ENCODE results near the gene ATG4C. TPM values are rescaled to one million over a fixed set of nuclear protein-coding genes. Genes with fewer than 3 reads are reported as not detected.
"Not testable (repeated sequence)": the region's sequence is repeated elsewhere in the genome, so short reads cannot be mapped to it uniquely, and the experiment has no call there.

Gene ATG4C
- total RNA-seq, 2 experiments from 2014 or later, result 14.6 to 15.9 TPM

DNA sequence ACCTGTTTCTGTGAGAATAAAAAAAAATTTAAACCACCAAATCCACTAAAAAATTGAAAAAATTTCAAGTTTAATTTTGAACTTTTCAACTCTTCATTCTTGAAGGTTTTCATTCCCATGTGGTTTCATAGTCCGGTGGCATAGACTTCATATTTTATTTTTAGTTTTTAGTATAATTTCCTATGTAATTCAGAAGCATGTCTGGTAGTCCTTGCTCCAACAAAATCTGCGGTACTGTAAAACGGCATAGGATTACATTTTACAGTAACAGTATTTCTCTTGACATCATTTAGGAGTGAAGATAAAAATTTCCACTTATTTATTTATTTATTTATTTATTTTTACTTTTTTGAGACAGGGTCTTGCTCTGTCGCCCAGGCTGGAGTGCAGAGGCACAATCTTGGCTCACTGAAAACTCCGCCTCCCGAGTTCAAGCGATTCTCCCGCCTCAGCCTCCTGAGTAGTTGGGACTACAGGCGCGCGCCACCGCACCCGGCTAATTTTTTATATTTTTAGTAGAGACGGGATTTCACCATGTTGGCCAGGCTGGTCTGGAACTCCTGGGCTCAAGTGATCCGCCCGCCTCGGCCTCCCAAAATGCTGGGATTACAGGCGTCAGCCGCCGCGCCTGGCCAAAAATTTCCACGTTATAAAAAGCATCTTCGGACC lies 1.3 kb upstream of the ATG4C start:
- H3K4me1 Mint-ChIP-seq (ENCODE audit: low read depth); H3K27me3 Mint-ChIP-seq; H3K36me3 Mint-ChIP-seq; H3K4me3 Mint-ChIP-seq; POLR2A ChIA-PET; DNase-seq; H3K9me3 Mint-ChIP-seq; H3K27ac Mint-ChIP-seq: not testable (repeated sequence)
- CTCF ChIA-PET, result interaction anchor here (1.9 kb wide), 1 partner anchor 37 kb away, joined by 4 read pairs; no protein-coding TSS in a partner anchor
- intact Hi-C loops (cut with micrococcal nuclease), result loop anchor here (5.0 kb wide), 3 partner anchors 330 to 1055 kb away; partner anchors contain the start of genes ALG6 and TM2D1

DNA sequence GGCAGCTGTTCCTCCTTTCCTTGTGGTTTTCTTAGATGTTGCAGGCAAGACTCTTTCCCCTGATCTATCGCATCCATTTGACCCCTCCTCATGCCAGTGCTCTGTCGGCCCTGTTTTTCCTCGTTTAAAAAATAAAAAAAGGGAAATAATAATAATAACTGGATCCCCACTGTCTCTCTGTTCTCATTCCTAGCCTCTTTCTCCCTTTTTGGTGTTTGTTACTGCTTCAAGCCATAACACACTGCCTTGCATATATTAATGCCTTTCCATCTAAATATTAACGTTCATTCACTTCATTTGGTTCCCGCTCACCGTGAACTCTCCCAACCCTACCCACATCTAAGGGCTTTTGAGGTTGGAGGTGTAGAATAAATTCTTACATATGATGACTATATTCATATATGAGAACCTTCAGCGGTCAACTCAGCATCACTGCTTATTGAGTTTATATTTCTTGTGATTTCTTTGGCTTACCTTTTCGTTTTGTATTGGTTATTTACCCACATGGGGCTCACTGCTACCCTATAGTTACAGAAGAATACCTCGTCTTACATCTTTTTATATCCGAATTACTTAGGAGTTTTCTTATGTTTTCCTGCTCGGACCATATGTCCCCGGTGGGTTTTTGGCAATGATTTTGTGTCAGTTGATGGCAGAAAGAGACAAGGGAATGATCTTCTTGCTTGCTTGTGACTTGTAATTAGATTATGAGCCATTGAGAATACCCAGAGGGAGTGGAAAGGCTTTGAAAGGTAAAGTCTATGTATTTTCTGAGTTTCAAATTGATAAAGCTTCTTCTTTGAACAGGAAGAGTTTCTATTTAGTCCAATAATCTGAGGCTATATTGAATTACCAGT lies 805 bp downstream of the ATG4C start:
- CTCF ChIA-PET, result interaction anchor here (1.1 kb wide), 1 partner anchor 38 kb away, joined by 3 read pairs; no protein-coding TSS in a partner anchor
- no peaks in the 10 kb centered on the region for H3K27me3 Mint-ChIP-seq
- H3K36me3 Mint-ChIP-seq, result peaks cover 1% of the 10 kb centered on the region
- intact Hi-C loops (cut with micrococcal nuclease), result loop anchor here (1.0 to 5.0 kb wide), 5 partner anchors 95 to 1057 kb away; partner anchors contain the start of genes ALG6 and TM2D1
- no peak overlapping the region for H3K4me3 Mint-ChIP-seq
- DNase-seq, result peak; percentile 19
- no peaks in the 10 kb centered on the region for H3K9me3 Mint-ChIP-seq
- H3K4me1 Mint-ChIP-seq (ENCODE audit: low read depth), result peaks cover 11% of the 10 kb centered on the region
- POLR2A ChIA-PET, result interaction anchor here (1.0 kb wide), 1 partner anchor 349 kb away, joined by 4 read pairs; no protein-coding TSS in a partner anchor
- H3K27ac Mint-ChIP-seq, result no peak overlapping the region

GRCh38 chr1:62790716-62791115 lies 6.8 kb downstream of the ATG4C start:
- no peaks in the 10 kb centered on the region for H3K27me3 Mint-ChIP-seq
- peaks cover 11% of the 10 kb centered on the region for H3K4me1 Mint-ChIP-seq (ENCODE audit: low read depth)
- ChIA-PET POLR2A (no interaction called here), CTCF (no interaction called here)
- DNase-seq, result no peak
- H3K4me3 Mint-ChIP-seq, result no peak overlapping the region
- H3K36me3 Mint-ChIP-seq, result peaks cover 3% of the 10 kb centered on the region
- intact Hi-C loops (cut with micrococcal nuclease), result no loop called here
- no peaks in the 10 kb centered on the region for H3K9me3 Mint-ChIP-seq
- no peak overlapping the region for H3K27ac Mint-ChIP-seq

- no peaks in the 10 kb centered on the region for H3K27me3 Mint-ChIP-seq
- ChIA-PET POLR2A (no interaction called here), CTCF (no interaction called here)
- no peak overlapping the region for H3K4me3 Mint-ChIP-seq
- peaks cover 3% of the 10 kb centered on the region for H3K36me3 Mint-ChIP-seq
- no peak for DNase-seq
- H3K27ac Mint-ChIP-seq, result no peak overlapping the region
- intact Hi-C loops (cut with micrococcal nuclease), result no loop called here
- H3K4me1 Mint-ChIP-seq (ENCODE audit: low read depth), result no peaks in the 10 kb centered on the region
- H3K9me3 Mint-ChIP-seq, result no peaks in the 10 kb centered on the region
These were observed 10.1 kb downstream of the ATG4C start for GRCh38 chr1:62794053-62794452.

GRCh38 chr1:62796221-62796620 lies 12.3 kb downstream of the ATG4C start:
- CTCF ChIA-PET, result no interaction called here

DNA sequence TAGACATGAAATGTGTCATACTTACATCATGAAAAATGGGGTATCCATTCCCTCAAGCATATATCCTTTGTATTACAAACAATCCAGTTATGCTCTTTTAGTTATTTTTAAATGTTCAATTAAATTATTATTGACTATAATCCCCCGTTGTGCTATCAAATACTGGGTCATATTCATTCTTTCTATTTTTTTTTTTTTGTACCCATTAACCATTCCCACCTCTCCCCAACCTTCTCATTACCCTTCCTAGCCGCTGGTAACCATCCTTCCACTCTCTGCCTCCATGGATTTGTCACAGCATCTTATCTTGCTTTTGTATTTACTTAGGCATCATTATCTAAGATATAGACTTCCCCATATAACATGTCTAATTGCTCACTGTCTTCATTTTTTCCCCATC lies 15.8 kb downstream of the ATG4C start:
- no peaks in the 10 kb centered on the region for H3K27me3 Mint-ChIP-seq

More at GRCh38 chr1:62796221-62796620, 12.3 kb downstream of the ATG4C start:
- H3K36me3 Mint-ChIP-seq, result peaks cover 2% of the 10 kb centered on the region
- POLR2A ChIA-PET, result no interaction called here
- H3K27me3 Mint-ChIP-seq, result no peaks in the 10 kb centered on the region
- H3K4me1 Mint-ChIP-seq (ENCODE audit: low read depth), result peaks cover 8% of the 10 kb centered on the region
- H3K27ac Mint-ChIP-seq, result no peak overlapping the region
- no peak overlapping the region for H3K4me3 Mint-ChIP-seq
- no peak for DNase-seq
- intact Hi-C loops (cut with micrococcal nuclease), result no loop called here
- H3K9me3 Mint-ChIP-seq, result no peaks in the 10 kb centered on the region

GRCh38 chr1:62800281-62800680 lies 16.3 kb downstream of the ATG4C start:
- no peak for DNase-seq
- peaks cover 8% of the 10 kb centered on the region for H3K4me1 Mint-ChIP-seq (ENCODE audit: low read depth)
- POLR2A ChIA-PET, result no interaction called here
- peaks cover 2% of the 10 kb centered on the region for H3K36me3 Mint-ChIP-seq
- intact Hi-C loops (cut with micrococcal nuclease), result no loop called here
- no peaks in the 10 kb centered on the region for H3K27me3 Mint-ChIP-seq
- H3K9me3 Mint-ChIP-seq, result no peaks in the 10 kb centered on the region
- H3K27ac Mint-ChIP-seq, result no peak overlapping the region
- no peak overlapping the region for H3K4me3 Mint-ChIP-seq
- CTCF ChIA-PET, result no interaction called here

More for the DNA sequence above, 15.8 kb downstream of the ATG4C start:
- CTCF ChIA-PET, result no interaction called here
- Mint-ChIP-seq H3K9me3 (no peaks in the 10 kb centered on the region), H3K36me3 (peaks cover 2% of the 10 kb centered on the region), H3K4me1 (ENCODE audit: low read depth) (peaks cover 8% of the 10 kb centered on the region), H3K27ac (no peak overlapping the region), H3K4me3 (no peak overlapping the region)
- intact Hi-C loops (cut with micrococcal nuclease), result no loop called here
- POLR2A ChIA-PET, result no interaction called here
- DNase-seq, result no peak

DNA sequence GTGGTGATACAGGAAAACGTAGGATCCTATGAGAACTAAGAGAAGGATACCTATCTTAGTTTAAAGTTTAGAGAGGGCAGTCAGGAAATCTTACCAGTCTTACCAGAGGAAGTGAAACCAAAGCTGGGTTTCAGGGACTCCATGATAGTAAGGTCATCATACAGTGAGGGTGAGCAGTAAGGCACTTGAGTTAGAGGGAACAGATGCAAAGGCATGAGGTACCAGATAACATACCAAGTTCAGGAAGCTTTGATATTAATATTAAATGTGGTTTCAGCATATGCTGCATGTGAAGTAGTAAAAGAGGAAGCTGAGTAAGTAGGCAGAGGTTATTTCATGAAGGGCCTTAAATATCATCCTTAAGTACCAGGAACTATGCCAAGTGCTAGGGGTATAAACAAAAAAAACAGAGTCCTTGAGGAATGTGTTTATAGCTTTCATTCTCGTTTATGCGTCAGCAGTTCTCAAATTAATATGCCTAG lies 16.9 kb downstream of the ATG4C start:
- POLR2A ChIA-PET, result no interaction called here
- CTCF ChIA-PET, result no interaction called here
- Mint-ChIP-seq H3K4me1 (ENCODE audit: low read depth) (peaks cover 8% of the 10 kb centered on the region), H3K27me3 (no peaks in the 10 kb centered on the region), H3K36me3 (peaks cover 3% of the 10 kb centered on the region), H3K9me3 (no peaks in the 10 kb centered on the region), H3K4me3 (no peak overlapping the region), H3K27ac (no peak overlapping the region)
- intact Hi-C loops (cut with micrococcal nuclease), result no loop called here
- no peak for DNase-seq

GRCh38 chr1:62809788-62810187 lies 25.9 kb downstream of the ATG4C start:
- Mint-ChIP-seq H3K4me1 (ENCODE audit: low read depth) (no peaks in the 10 kb centered on the region), H3K36me3 (peaks cover 41% of the 10 kb centered on the region), H3K27me3 (no peaks in the 10 kb centered on the region), H3K4me3 (no peak overlapping the region), H3K9me3 (peaks cover 3% of the 10 kb centered on the region), H3K27ac (no peak overlapping the region)
- intact Hi-C loops (cut with micrococcal nuclease), result no loop called here
- no peak for DNase-seq
- ChIA-PET POLR2A (no interaction called here), CTCF (no interaction called here)

GRCh38 chr1:62810420-62811274 lies 26.7 kb downstream of the ATG4C start:
- Mint-ChIP-seq H3K27ac (no peak overlapping the region), H3K9me3 (peaks cover 3% of the 10 kb centered on the region), H3K36me3 (peaks cover 41% of the 10 kb centered on the region), H3K27me3 (no peaks in the 10 kb centered on the region), H3K4me1 (ENCODE audit: low read depth) (no peaks in the 10 kb centered on the region), H3K4me3 (no peak overlapping the region)
- intact Hi-C loops (cut with micrococcal nuclease), result no loop called here
- no peak for DNase-seq
- ChIA-PET POLR2A (no interaction called here), CTCF (no interaction called here)

GRCh38 chr1:62823556-62823955 lies 39.6 kb downstream of the ATG4C start:
- peaks cover 19% of the 10 kb centered on the region for H3K36me3 Mint-ChIP-seq
- no peaks in the 10 kb centered on the region for H3K4me1 Mint-ChIP-seq (ENCODE audit: low read depth)
- no peak overlapping the region for H3K4me3 Mint-ChIP-seq
- H3K9me3 Mint-ChIP-seq, result peaks cover 4% of the 10 kb centered on the region
- no peak overlapping the region for H3K27ac Mint-ChIP-seq
- no peaks in the 10 kb centered on the region for H3K27me3 Mint-ChIP-seq
- ChIA-PET POLR2A (no interaction called here), CTCF (no interaction called here)
- DNase-seq, result no peak
- intact Hi-C loops (cut with micrococcal nuclease), result no loop called here

GRCh38 chr1:62826901-62827300 lies 43.0 kb downstream of the ATG4C start:
- ChIA-PET CTCF (no interaction called here), POLR2A (no interaction called here)
- Mint-ChIP-seq H3K4me3 (no peak overlapping the region), H3K9me3 (peaks cover 4% of the 10 kb centered on the region), H3K4me1 (ENCODE audit: low read depth) (no peaks in the 10 kb centered on the region), H3K27me3 (no peaks in the 10 kb centered on the region), H3K27ac (no peak overlapping the region), H3K36me3 (peaks cover 19% of the 10 kb centered on the region)
- DNase-seq, result no peak
- intact Hi-C loops (cut with micrococcal nuclease), result no loop called here

Data from activated CD4-positive, alpha-beta memory T cell treated with anti-CD3 and anti-CD28 coated beads for 36 hours (primary cell).